Left ventricle myocardium inferior (tissue), 1 donor: ENCODE measurements around the gene SLC9A4. TPM values are rescaled to one million over a fixed set of nuclear protein-coding genes. Genes with fewer than 3 reads are reported as not detected.

Experiments
- DNase-seq: peaks from one replicate; pipeline ENCODE4 v3.0.0-alpha.2; 2020
- H3K27ac ChIP-seq: fragments of 200-600 bp; replicated peaks from 2 replicates; pipeline ENCODE4 v1.8.0; 2021
- H3K27me3 ChIP-seq: fragments of 200-600 bp; 2 replicates; pipeline ENCODE4 v1.8.0; 2021; ENCODE audit warnings: low read depth
- H3K36me3 ChIP-seq: fragments of 200-600 bp; 2 replicates; pipeline ENCODE4 v1.8.0; 2021
- H3K4me1 ChIP-seq: fragments of 200-600 bp; 2 replicates; pipeline ENCODE4 v1.8.0; 2021
- H3K4me3 ChIP-seq: fragments of 200-600 bp; 2 replicates; pipeline ENCODE4 v1.8.0; 2021; ENCODE audit warnings: mild to moderate bottlenecking, moderate library complexity
- H3K9me3 ChIP-seq: fragments of 200-600 bp; replicated peaks from 2 replicates; pipeline ENCODE4 v1.8.0; 2021
- intact Hi-C: fragments of 100-400 bp; cut with micrococcal nuclease; formaldehyde crosslinking; loops from one replicate; pipeline ENCODE4 v1.11.0; 2022
- total RNA-seq: library from RNA; stranded (reverse); fragmentation: NEBNext Ultra II Directional; extraction: Animal tissue kit (Norgen Biotek cat#: 25700); gene quantifications from one replicate; pipeline ENCODE4 v1.2.1, GENCODE V29; 2021
- TF ChIP-seq, protein P1 (sequence below): fragments of 200-600 bp; IDR thresholded peaks from 2 replicates; pipeline ENCODE4 v1.8.0; 2021; ENCODE audit warnings: antibody characterized with exemption, mild to moderate bottlenecking, borderline replicate concordance
- donor health status: DM: no; HTN: yes; CAD: no; lungs with severe emphysema.

The SLC9A4 gene
- total RNA-seq, 1 donor from 2014 or later, result not detected

DNA sequence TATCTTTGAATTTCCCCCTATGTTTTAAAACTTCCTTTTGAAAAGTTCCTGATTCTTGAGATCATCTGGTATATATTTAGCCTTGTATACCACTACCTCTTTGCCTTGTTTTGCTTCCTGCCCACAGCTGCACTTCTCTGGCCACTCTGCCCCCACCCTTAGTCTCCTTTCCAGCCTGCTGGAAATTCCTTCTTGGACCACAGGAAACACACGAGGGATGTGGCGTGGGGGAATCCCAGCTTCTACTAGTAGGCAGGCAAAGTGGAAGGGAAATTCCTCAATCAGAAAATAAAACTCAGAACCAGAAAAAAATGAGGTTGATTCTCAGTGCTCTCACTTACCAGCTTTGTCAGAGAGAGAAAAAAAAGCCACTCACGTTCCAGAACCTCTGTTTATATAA is 36.7 kb upstream of the SLC9A4 start:
- no peak overlapping the region for H3K27ac ChIP-seq
- TF ChIP-seq, protein P1, sequence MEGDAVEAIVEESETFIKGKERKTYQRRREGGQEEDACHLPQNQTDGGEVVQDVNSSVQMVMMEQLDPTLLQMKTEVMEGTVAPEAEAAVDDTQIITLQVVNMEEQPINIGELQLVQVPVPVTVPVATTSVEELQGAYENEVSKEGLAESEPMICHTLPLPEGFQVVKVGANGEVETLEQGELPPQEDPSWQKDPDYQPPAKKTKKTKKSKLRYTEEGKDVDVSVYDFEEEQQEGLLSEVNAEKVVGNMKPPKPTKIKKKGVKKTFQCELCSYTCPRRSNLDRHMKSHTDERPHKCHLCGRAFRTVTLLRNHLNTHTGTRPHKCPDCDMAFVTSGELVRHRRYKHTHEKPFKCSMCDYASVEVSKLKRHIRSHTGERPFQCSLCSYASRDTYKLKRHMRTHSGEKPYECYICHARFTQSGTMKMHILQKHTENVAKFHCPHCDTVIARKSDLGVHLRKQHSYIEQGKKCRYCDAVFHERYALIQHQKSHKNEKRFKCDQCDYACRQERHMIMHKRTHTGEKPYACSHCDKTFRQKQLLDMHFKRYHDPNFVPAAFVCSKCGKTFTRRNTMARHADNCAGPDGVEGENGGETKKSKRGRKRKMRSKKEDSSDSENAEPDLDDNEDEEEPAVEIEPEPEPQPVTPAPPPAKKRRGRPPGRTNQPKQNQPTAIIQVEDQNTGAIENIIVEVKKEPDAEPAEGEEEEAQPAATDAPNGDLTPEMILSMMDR, result no peak
- no peak for DNase-seq
- H3K9me3 ChIP-seq, result no peaks in the 10 kb centered on the region
- intact Hi-C loops, result no loop called here
- peaks cover 3% of the 10 kb centered on the region for H3K27me3 ChIP-seq
- peaks cover 5% of the 10 kb centered on the region for H3K4me1 ChIP-seq
- no peaks in the 10 kb centered on the region for H3K36me3 ChIP-seq
- H3K4me3 ChIP-seq, result no peak overlapping the region

DNA sequence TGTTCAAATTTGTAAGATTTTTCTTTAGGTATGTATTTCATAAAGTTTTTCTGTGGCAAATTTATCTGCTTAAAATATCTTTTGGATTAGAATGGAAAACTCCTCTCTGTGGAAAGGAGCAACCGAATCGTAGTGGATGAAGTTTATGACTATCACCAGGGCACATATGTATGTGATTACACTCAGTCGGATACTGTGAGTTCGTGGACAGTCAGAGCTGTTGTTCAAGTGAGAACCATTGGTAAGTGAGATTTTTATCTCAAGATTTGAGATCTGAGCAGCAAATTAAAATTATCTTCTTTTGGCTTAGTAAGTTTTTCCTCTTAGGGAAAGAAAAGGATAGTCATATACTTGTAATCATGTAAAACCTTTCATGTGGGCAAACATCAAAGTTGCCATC is 35.9 kb upstream of the SLC9A4 start:
- H3K4me3 ChIP-seq, result no peak overlapping the region
- no peaks in the 10 kb centered on the region for H3K36me3 ChIP-seq
- TF ChIP-seq, protein P1, result no peak
- H3K9me3 ChIP-seq, result no peaks in the 10 kb centered on the region
- peaks cover 5% of the 10 kb centered on the region for H3K4me1 ChIP-seq
- no peak overlapping the region for H3K27ac ChIP-seq
- intact Hi-C loops, result no loop called here
- DNase-seq, result no peak
- H3K27me3 ChIP-seq, result no peaks in the 10 kb centered on the region

DNA sequence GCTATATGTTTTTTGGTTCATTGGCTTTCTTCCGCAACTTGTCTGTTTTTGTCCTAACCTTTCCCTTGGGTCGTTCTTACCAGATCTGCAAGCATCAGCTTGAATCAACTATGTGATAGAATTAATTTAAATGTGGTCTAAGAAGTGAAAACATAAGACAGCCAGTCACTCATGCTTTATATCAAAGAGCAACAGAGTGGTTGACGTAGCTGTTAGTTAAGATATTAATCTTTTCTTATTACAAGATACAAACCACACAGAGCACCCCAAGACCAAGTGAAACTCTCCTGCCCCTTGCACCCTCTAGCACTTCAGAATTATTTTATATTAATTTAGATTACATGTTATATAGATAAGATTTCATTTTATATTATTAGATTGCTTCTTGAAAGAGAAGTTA is 34.9 kb upstream of the SLC9A4 start:
- TF ChIP-seq, protein P1, result no peak
- intact Hi-C loops, result no loop called here
- DNase-seq, result no peak
- Histone ChIP-seq H3K27ac (no peak overlapping the region), H3K36me3 (no peaks in the 10 kb centered on the region), H3K9me3 (no peaks in the 10 kb centered on the region), H3K4me1 (peaks cover 9% of the 10 kb centered on the region), H3K27me3 (no peaks in the 10 kb centered on the region), H3K4me3 (no peak overlapping the region)

DNA sequence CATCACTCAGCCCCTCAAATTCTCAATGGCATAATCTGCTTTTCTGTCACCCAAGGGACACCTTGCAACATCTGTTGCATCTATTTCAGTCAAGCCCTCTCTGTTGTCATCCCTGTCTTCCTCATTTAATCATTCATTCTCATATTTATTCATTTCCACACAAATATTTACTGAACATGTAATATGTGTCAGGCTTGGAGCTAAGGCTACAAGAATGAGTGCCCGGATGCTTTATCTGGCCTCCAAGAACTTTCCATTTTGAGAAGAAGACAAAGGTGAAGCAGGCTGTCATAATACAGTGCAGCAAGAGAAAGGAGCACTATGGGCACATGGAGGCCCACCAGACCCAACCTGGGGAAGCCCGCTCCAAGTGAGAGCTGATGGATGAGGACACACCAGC is 34.4 kb upstream of the SLC9A4 start:
- Histone ChIP-seq H3K27ac (no peak overlapping the region), H3K9me3 (no peaks in the 10 kb centered on the region), H3K4me3 (no peak overlapping the region), H3K36me3 (no peaks in the 10 kb centered on the region), H3K4me1 (peaks cover 11% of the 10 kb centered on the region), H3K27me3 (no peaks in the 10 kb centered on the region)
- intact Hi-C loops, result no loop called here
- TF ChIP-seq, protein P1, result no peak
- DNase-seq, result no peak

DNA sequence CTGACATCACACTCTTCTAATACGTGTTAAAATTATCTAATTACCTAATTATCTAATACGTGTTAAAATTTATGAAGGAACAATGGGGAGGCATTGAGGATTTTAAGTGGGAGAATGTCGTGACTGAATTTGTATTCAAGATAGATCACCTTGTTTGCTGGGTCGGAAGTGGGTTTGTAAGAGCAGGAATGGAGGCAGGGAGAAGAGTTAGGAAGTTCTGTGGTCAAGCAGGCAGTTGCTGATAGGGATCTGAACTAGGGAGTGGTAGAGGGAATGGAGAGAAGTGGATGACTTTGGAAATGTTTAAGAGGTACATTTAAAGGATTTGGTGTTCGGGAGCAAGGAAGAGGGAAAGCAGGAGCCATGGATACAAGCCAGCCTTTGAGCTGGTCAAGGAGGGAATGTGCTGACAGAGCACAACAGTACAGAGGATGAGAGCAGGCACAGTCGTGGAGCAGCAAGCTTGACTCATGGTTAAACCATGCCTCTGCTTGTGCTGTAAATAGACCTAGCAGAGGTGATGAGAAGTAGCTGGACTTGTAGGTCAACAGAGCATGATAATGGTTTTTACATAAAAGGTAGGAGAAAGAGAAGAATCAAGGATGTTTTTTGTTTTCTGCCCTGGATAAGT is 33.8 kb upstream of the SLC9A4 start:
- H3K9me3 ChIP-seq, result no peaks in the 10 kb centered on the region
- H3K4me1 ChIP-seq, result peaks cover 11% of the 10 kb centered on the region
- intact Hi-C loops, result no loop called here
- H3K4me3 ChIP-seq, result no peak overlapping the region
- no peak for DNase-seq
- H3K36me3 ChIP-seq, result no peaks in the 10 kb centered on the region
- H3K27ac ChIP-seq, result no peak overlapping the region
- peaks cover 2% of the 10 kb centered on the region for H3K27me3 ChIP-seq
- TF ChIP-seq, protein P1, result no peak
